HL-60/S4 treated with retinoic acid at 250 ng/mL for 4 days and 3 days (cell line): ENCODE data around the gene ABCB10.
"Not testable (repeated sequence)": the region's sequence is repeated elsewhere in the genome, so short reads cannot be mapped to it uniquely, and the experiment has no call there.

ENCODE experiments used
- in situ Hi-C: fragments of 300-500 bp; cut with MboI; formaldehyde crosslinking; loops from 2 replicates; pipeline ENCODE4 v1.7.0; 2022; ENCODE audit warnings: low sequenced_read_pairs

ABCB10 gene

GRCh38 chr1:229574679-229575442 is 16.4 kb upstream of the ABCB10 start:
- in situ Hi-C loops, result no loop called here

DNA sequence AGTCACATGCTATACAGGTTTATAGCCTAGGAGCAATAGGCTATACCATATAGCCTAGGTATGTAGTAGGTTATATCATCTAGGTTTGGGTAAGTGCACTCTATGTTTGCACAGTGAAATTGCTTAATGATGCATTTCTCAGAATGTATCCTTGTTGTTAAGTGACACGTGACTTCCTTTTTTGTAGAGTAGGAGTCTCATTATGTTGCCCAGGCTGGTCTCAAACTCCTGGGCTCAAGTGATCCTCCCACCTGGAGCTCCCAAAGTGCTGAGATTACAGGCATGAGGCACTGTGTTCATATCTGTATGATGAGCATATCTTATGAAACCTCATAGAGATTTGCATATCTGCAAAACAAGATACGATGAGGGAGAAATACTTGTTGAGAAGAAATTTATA is 13.8 kb upstream of the ABCB10 start:
- in situ Hi-C loops, result no loop called here

DNA sequence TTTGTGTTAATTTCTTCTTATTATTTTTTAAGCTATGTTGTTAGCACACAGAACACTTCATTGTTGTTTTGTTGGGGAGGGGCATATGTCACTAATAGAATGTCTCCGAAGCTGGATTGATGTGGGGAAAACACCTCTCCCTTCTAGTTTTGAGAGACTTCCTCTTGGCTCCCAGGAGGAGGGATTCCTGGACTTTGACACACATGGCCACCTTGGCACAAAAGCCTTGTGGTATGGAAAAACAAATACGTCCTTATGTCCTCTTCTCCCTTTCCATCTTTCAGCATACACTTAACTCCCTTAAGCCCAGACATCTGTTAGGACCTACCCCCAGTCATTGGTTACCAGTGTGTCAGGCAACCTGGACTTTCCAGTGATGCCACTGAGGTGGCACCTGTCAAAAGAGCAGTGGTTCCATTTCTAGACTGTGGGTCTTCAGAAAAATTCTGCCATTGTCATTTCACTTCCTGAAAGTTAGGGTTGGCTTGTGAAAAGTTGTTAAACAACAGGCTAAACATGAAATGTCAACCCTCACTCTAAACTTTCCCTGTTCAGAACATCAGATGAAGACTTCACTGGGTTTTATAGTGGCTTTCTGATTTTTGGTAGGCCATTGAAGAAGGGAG is 12.5 kb upstream of the ABCB10 start:
- in situ Hi-C loops, result no loop called here

- in situ Hi-C loops, result no loop called here
Measured at GRCh38 chr1:229570305-229570704, 11.8 kb upstream of the ABCB10 start.

DNA sequence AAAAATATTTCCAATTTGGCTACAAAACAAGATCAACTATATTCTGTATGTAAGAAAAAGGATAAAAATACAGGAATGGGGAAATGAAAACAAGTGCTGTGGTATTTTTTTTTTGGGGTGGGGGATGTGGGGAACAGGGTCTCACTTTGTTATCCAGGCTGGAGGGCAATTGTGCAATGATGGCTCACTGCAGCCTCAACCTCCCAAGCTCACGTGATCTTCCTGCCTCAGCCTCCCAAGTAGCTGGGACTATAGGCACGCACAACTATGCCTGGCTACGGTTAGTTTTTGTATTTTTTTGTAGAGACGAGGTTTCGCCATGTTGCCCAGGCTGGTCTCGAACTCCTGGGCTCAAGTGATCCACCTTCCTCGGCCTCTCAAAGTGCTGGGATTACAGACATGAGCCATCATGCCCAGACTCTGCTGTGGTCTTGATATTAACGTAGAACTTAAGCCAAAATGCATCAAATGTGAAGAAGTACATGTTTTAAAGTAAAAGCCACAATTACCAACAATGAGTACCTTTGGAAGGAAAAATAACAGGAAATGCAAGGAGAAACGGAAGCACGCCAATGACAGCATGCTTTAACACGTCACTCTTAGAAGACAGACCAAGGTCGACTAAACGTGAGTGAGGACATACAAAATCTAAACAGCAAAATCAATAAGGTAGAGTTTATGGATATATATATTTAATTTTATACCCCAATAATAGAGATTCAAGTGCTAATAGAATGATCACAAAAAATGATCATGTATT is 8.8 kb upstream of the ABCB10 start:
- in situ Hi-C loops, result no loop called here

DNA sequence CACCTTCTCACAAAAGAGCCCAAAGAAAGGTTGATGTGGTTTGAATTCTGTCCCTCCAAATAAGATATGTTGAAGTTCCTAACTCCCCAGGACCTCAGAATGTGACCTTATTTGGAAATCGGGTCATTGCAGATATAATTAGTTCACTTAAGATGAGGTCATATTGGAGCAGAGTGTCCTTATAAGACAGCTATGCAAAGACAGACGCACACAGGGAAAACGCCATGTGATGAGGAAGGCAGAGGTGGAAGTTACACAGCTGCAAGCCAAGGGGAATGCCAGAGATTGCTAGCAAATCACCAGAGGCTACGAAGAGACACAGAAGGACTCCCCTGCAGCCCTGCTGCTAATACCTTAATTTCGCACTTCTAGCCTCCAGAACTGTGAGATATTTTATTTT is 5.2 kb upstream of the ABCB10 start:
- in situ Hi-C loops, result no loop called here

- in situ Hi-C loops, result no loop called here
Measured at GRCh38 chr1:229563241-229563640, 4.7 kb upstream of the ABCB10 start.

DNA sequence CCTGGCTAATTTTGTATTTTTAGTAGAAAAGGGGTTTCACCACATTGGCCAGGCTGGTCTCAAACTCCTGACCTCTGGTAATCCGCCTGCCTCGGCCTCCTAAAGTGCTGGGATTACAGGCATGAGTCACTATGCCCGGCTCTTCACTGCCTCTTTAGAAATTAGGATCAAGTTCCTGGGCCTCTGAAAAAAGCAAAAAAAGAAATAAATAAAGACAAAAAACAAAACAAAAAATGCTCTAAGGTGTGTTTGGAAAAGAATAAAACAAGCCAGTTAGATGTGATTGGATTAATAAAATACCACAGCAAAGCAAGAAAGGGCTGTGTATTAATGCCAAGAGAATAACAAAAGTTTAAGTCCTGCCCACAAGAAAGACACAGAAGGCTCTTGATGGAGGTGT is 4.2 kb upstream of the ABCB10 start:
- in situ Hi-C loops, result no loop called here

- in situ Hi-C loops, result no loop called here
Measured at GRCh38 chr1:229561141-229561540, 2.6 kb upstream of the ABCB10 start.

GRCh38 chr1:229560124-229560523 is 1.6 kb upstream of the ABCB10 start:
- in situ Hi-C loops, result not testable (repeated sequence)

DNA sequence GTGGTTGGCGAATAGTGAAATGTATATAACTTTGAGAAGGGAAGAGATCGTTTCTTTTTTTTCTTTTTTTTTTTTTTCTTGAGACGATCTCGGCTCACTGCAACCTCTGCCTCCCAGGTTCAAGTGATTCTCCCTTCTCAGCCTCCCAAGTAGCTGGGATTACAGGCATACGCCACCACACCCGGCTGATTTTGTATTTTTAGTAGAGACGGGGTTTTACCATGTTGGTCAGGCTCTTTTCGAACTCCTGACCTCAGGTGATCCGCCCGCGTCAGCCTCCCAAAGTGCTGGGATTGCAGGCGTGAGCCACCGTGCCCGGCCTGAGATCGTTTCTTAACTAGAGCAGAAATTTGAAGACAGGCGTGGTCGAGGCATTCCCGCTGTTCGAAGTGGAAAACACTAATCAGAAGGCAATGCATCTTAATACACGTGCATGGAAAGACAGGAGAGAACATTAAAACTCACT is 862 bp upstream of the ABCB10 start:
- in situ Hi-C loops, result not testable (repeated sequence)

GRCh38 chr1:229557913-229558414 is 543 bp downstream of the ABCB10 start:
- in situ Hi-C loops, result no loop called here

DNA sequence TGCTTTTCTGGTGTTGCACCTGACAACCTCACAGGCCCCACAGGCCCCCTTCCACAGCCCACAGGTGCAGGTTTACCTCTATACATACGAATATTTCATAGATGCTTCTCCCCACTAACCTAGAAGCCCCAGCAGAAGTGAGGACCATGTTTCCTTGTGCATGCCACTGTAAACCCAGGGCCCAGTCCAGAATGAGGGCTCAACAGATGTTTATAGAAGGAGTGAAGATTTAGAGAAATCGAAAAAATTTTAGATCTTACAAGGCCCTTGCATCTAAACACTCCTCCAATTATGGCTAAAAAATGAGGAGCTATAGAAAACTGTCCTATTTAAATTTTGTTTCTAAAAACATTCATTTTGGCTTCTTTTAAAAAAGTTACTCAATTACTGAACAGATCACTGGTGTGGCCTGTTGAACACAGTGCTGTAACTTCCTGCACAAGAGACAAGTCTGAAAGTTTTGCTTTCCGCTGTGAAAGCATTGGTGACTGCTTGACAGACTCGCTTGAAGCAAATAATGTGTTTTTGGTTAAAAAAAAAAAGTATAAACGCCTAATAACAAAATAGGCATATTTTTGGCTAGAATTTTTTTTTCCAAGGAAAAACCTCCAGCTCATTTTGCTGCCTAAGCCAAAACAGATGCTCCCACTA is 1.2 kb downstream of the ABCB10 start:
- in situ Hi-C loops, result no loop called here

DNA sequence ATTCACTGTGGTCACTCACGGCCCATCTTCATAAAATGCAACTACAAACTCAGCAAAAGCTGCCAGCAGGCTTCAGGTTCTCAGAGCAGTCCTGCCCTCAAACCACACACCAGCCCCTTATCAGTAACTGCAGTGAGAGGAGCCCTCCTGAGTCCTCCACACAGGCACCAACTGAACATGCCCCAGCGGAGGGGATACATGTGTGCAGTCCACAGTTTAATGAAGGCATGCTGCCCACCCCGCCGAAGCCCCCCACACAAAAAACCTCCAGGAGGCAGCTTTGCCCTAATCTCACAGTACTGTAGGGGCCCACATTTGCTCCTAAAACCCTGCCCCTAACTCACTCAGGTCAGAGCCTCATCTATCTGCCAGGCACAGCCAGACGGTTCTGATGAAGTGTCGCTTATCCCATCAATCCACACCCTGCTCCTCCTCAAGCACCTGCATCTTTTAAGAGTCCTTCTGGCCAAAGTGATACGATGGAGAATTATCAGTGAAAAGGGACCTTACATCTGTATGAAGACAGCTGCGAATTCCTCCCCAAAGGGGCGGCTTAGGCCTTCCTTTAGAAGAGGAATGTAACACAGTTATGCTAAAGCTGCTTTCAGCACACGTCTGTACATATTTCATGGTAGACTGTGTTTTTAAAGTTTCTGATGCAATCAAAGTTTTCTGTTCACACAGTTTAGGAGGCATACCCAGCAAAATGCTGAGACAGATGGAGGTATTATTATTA is 3.5 kb downstream of the ABCB10 start:
- in situ Hi-C loops, result no loop called here

- in situ Hi-C loops, result no loop called here
Measured at GRCh38 chr1:229553621-229554130, 4.8 kb downstream of the ABCB10 start.

DNA sequence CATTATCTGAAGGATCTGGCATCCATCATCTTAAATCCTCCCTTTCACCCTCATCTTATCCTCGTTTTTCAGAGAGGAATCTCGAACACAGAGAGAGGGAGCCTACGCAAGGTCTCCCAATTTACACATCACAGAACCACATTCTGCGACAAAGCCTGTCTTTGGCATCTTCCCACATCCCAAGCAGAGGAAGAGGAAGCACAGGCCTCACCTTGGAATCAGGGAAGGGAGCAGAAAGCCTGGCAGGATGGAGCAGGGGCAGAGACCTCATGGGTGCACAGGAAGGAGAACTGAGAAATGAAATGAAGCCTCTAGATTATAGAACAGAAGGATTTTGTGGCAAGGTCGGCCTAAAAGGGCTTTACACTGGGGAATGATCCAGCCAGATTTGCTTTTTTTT is 5.8 kb downstream of the ABCB10 start:
- in situ Hi-C loops, result no loop called here

DNA sequence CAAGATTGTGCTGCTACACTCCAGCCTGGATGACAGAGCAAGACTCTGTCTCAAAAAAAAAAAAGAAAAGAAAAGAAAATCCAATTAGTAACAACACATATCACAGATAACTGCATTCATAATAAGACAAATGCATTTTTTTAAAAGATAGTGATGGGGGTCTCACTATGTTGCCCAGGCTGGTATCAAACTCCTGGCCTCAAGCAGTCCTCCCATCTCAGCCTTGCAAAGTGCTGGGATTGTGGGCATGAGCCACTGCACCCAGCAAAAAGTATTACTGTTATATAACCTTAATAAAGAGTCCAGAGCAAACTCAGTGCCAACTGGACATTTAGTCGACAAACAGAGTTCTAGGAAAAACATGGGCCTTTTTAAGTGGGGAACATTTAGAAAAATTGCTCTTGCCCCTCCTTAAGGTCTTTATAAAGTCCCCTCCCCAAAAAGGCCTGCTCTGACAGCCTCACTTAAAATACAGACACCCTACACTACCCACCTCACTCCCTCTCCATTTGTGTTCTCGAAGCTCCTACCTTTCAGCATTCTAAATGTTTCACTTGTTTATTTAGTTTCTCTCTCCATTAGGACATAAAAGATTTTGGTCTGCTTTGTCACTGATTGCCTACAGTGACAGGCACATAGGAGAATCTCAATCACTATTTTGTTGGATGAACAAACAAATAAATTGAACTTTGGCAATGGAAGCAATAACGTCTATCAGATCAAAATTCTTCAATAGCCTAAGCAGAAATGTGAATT is 7.5 kb downstream of the ABCB10 start:
- in situ Hi-C loops, result no loop called here

- in situ Hi-C loops, result no loop called here
Measured at GRCh38 chr1:229547542-229547941, 11.0 kb downstream of the ABCB10 start.

GRCh38 chr1:229544587-229544986 is 13.9 kb downstream of the ABCB10 start:
- in situ Hi-C loops, result no loop called here
